ENCODE data around the gene PTS. TPM values are rescaled to one million over a fixed set of nuclear protein-coding genes. Genes with fewer than 3 reads are reported as not detected.

The PTS gene
- total and polyA plus RNA-seq, 8 donors: 11.3 to 87.8 (median 55.3) TPM

- 0 to 3% (median 1%) methylated on average over 8 to 15 of the region's 15 CpGs for WGBS, 5 donors
- TF ChIP-seq EP300 (IDR thresholded peaks at IDR 0.05) (no peak), POLR2A (IDR thresholded peaks at IDR 0.05) (no peak), POLR2AphosphoS5 (IDR thresholded peaks at IDR 0.05) (no peak)
- TF ChIP-seq, protein P1, sequence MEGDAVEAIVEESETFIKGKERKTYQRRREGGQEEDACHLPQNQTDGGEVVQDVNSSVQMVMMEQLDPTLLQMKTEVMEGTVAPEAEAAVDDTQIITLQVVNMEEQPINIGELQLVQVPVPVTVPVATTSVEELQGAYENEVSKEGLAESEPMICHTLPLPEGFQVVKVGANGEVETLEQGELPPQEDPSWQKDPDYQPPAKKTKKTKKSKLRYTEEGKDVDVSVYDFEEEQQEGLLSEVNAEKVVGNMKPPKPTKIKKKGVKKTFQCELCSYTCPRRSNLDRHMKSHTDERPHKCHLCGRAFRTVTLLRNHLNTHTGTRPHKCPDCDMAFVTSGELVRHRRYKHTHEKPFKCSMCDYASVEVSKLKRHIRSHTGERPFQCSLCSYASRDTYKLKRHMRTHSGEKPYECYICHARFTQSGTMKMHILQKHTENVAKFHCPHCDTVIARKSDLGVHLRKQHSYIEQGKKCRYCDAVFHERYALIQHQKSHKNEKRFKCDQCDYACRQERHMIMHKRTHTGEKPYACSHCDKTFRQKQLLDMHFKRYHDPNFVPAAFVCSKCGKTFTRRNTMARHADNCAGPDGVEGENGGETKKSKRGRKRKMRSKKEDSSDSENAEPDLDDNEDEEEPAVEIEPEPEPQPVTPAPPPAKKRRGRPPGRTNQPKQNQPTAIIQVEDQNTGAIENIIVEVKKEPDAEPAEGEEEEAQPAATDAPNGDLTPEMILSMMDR (IDR thresholded peaks at IDR 0.05): peak in 5 of 7 experiments; percentile 44 to 93 (median 89)
- Histone ChIP-seq H3K4me3 (peak overlapping the region; percentile 39 to 54 (median 50)), H3K9me3 (no peaks in the 10 kb centered on the region), H3K27me3 (no peaks in the 10 kb centered on the region), H3K36me3 (no peaks in the 10 kb centered on the region), H3K27ac (peak overlapping the region in 3 of 5 donors; percentile 44 to 61 (median 53)), H3K4me1 (peaks cover 5 to 9% (median 8%) of the 10 kb centered on the region in 4 donors)
- intact Hi-C loops (cut with DNase I; ENCODE audit: low total_unique reads): loop anchor here (5.0 to 10.0 kb wide), 3 partner anchors 58 to 1015 kb away; no protein-coding TSS in a partner anchor
- peak; percentile 75 to 88 for DNase-seq
These were observed 53.7 kb downstream of the PTS start for GRCh38 chr11:112279901-112280267.

DNA sequence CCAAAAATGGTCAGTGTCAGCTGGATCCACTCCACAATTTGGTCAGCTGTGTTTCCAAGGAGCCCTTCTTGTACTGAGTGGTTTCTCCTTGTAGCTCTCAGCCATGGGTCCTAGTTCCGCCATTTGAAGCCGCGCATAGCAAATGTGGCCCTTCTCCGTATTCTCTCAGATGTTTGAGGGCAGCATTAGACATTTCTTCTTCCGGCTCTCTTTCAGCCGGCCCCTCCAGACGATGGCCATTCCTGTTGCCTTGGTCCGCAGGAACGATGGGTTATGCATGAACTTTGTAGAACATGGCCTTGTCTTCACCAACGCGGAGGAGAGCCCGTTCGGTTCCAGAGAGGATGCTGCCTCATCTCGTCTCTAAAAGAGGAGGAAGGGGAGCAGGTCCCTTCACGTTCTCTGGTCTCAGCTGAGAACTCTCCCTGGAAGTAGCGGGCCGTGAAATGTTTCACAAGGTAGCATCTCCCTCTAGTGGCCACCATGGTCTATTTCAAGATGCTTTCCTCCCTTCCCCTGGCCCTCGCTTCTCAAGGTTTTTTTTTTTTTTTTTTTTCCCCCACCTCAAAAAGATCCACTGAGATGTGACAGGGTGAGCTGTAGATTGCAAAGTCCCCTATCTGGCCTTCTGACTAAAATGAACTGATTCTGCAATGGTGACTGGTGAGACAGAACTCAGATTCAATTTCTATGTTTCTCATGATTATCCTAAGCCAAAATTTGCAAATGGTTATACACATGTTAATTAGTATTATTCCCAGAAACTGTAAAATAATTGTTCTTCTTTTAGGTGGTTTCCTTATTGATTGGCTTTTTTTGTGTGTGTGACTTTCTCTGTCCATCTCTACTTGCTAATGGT, 54.3 kb downstream of the PTS start:
- intact Hi-C loops (cut with DNase I; ENCODE audit: low total_unique reads): loop anchor here (10.0 kb wide), 2 partner anchors 274 to 1014 kb away; no protein-coding TSS in a partner anchor
- Histone ChIP-seq H3K9me3 (no peaks in the 10 kb centered on the region), H3K4me3 (peak overlapping the region; percentile 39 to 54 (median 50)), H3K4me1 (peaks cover 5 to 9% (median 8%) of the 10 kb centered on the region in 4 donors), H3K36me3 (no peaks in the 10 kb centered on the region), H3K27me3 (no peaks in the 10 kb centered on the region), H3K27ac (peak overlapping the region in 3 of 5 donors; percentile 44 to 61 (median 53))
- no peak for TF ChIP-seq EP300 (IDR thresholded peaks at IDR 0.05)
- TF ChIP-seq, protein P1 (IDR thresholded peaks at IDR 0.05): peak in 5 of 7 experiments; percentile 52 to 90 (median 62)
- 1 to 4% (median 3%) methylated on average over 18 of the region's 18 CpGs for WGBS, 5 donors
- peak; percentile 65 to 93 for DNase-seq

DNA sequence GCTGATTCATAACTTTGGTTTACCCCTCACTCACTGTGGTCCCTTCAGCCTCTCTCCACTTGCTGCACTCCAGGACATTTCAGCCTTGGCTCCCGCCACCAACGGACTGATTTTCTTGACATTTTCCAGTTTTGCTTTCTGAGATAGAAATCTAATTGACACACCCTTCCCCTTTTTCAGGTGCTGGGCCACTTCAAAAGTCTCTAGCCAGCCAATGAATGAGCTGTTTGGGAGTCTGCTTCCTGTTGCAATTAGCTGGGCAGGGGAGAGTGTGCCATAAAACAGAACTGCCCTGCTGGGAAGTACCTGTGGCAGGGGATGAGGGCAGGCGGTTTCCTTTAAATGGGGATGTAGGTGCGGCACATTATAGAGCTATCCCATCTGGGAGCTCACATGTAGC, 55.5 kb downstream of the PTS start:
- Histone ChIP-seq H3K4me1 (peaks cover 5 to 18% (median 8%) of the 10 kb centered on the region in 4 donors), H3K36me3 (no peaks in the 10 kb centered on the region), H3K4me3 (no peak overlapping the region), H3K9me3 (no peaks in the 10 kb centered on the region), H3K27me3 (no peaks in the 10 kb centered on the region), H3K27ac (no peak overlapping the region)
- TF ChIP-seq, protein P1 (IDR thresholded peaks at IDR 0.05): no peak
- TF ChIP-seq POLR2A (IDR thresholded peaks at IDR 0.05) (no peak), POLR2AphosphoS5 (IDR thresholded peaks at IDR 0.05) (no peak)
- DNase-seq: no peak
- WGBS, 5 donors: 79 to 91% (median 85%) methylated on average over 4 of the region's 4 CpGs
- intact Hi-C loops (cut with DNase I; ENCODE audit: low total_unique reads): loop anchor here (10.0 kb wide), 2 partner anchors 273 to 1013 kb away; no protein-coding TSS in a partner anchor

Small RNAs within 50 kb of the gene (small RNA-seq; reads per million reads assigned to genes)
- 0 to 0.77 (median 0) reads per million in 4 donors for gene MRPS36P4

Other genes with a start within 250 kb of the PTS start
- gene DLAT, start 201.0 kb upstream of the PTS start, total RNA-seq: 10 to 100 TPM in 4 of 5 donors, 1 to 10 TPM in 1; 1.2 to 36.5 (median 13.9) TPM
- 10 to 100 TPM; 10.2 to 17.5 (median 14.7) TPM for gene DLAT, start 201.0 kb upstream of the PTS start, polyA plus RNA-seq
- gene PIH1D2, start 152.4 kb upstream of the PTS start, total RNA-seq: 10 to 100 TPM in 1 of 5 donors, 1 to 10 TPM in 1, under 1 TPM in 1, not detected in 2; 0.55 to 12.5 (median 3.3) TPM
- 1 to 10 TPM; 1.6 to 4.4 (median 2.9) TPM for gene PIH1D2, start 152.4 kb upstream of the PTS start, polyA plus RNA-seq
- gene NKAPD1, start 152.1 kb upstream of the PTS start, total RNA-seq: 10 to 100 TPM in 4 of 5 donors, 1 to 10 TPM in 1; 8.7 to 26.1 (median 23.5) TPM
- gene NKAPD1, start 152.1 kb upstream of the PTS start, polyA plus RNA-seq: 10 to 100 TPM; 11.1 to 16.8 (median 14.3) TPM
- gene TIMM8B, start 139.7 kb upstream of the PTS start, total RNA-seq: 100 to 1,000 TPM in 1 of 5 donors, 10 to 100 TPM in 4; 13.9 to 107 (median 34.8) TPM
- gene TIMM8B, start 139.7 kb upstream of the PTS start, polyA plus RNA-seq: 100 to 1,000 TPM in 2 of 3 donors, 10 to 100 TPM in 1; 95.9 to 126 (median 122) TPM
- 100 to 1,000 TPM in 2 of 5 donors, 10 to 100 TPM in 3; 27.5 to 162 (median 62.5) TPM for gene SDHD, start 139.6 kb upstream of the PTS start, total RNA-seq
- 100 to 1,000 TPM; 123 to 168 (median 137) TPM for gene SDHD, start 139.6 kb upstream of the PTS start, polyA plus RNA-seq
- 10 to 100 TPM in 2 of 5 donors, 1 to 10 TPM in 3; 4.7 to 31.6 (median 9.6) TPM for gene IL18, start 62.3 kb upstream of the PTS start, total RNA-seq
- gene IL18, start 62.3 kb upstream of the PTS start, polyA plus RNA-seq: 10 to 100 TPM; 18.8 to 58.2 (median 33.9) TPM
- 1 to 10 TPM in 1 of 5 donors, not detected in 4; 2.0 TPM for gene TEX12, start 59.1 kb upstream of the PTS start, total RNA-seq
- gene TEX12, start 59.1 kb upstream of the PTS start, polyA plus RNA-seq: under 1 TPM in 1 of 3 donors, not detected in 2; 0.20 TPM
- 10 to 100 TPM in 1 of 5 donors, 1 to 10 TPM in 1, under 1 TPM in 2, not detected in 1; 0.87 to 21.8 (median 1.3) TPM for gene BCO2, start 50.9 kb upstream of the PTS start, total RNA-seq
- gene BCO2, start 50.9 kb upstream of the PTS start, polyA plus RNA-seq: 1 to 10 TPM; 1.4 to 7.8 (median 2.9) TPM
- gene PLET1, start 34.4 kb downstream of the PTS start, total RNA-seq: not detected
- not detected for gene PLET1, start 34.4 kb downstream of the PTS start, polyA plus RNA-seq

Measured in stomach (tissue), 9 donors.